ENCODE measurements around the gene MSI2. TPM values are rescaled to one million over a fixed set of nuclear protein-coding genes. Genes with fewer than 3 reads are reported as not detected.

MSI2 gene
- total and polyA plus RNA-seq, 4 donors = 9.4 to 64.0 (median 30.4) TPM

- no peaks in the 10 kb centered on the region for H3K27me3 ChIP-seq (ENCODE audit: control insufficient read depth in 3 of 3, insufficient read depth in 3 of 3, low read length in 2 of 3)
- TF ChIP-seq CTCF (IDR thresholded peaks at IDR 0.05; ENCODE audit: control extremely low read depth, extremely low read depth) = no peak
- H3K4me1 ChIP-seq (ENCODE audit: control insufficient read depth in 5 of 5, insufficient read depth in 5 of 5, low read length in 5 of 5) = peaks cover 0 to 3% (median 0%) of the 10 kb centered on the region in 5 donors
- H3K27ac ChIP-seq (ENCODE audit: low read depth in 1 of 2, low read length in 1 of 2) = no peak overlapping the region
- DNase-seq (no peak), ATAC-seq (ENCODE audit: insufficient read depth, low FRiP score) (no peak)
- H3K9ac ChIP-seq (ENCODE audit: insufficient read depth in 1 of 2, low read length in 2 of 2) = no peak overlapping the region
- no peaks in the 10 kb centered on the region for H3K9me3 ChIP-seq (ENCODE audit: control insufficient read depth in 4 of 4, insufficient read depth in 3 of 4, low read length in 3 of 4)
- no peak overlapping the region for H3K4me3 ChIP-seq
- WGBS, 2 donors = 77 to 80% methylated on average over 7 of the region's 7 CpGs
- H3K36me3 ChIP-seq (ENCODE audit: control insufficient read depth in 4 of 4, insufficient read depth in 4 of 4, low read length in 4 of 4) = peaks cover 0 to 3% (median 0%) of the 10 kb centered on the region in 4 donors
These were observed 53.2 kb downstream of the MSI2 start for GRCh38 chr17:57309479-57309878.

GRCh38 chr17:57311281-57312216, 55.2 kb downstream of the MSI2 start:
- H3K27ac ChIP-seq (ENCODE audit: low read depth in 1 of 2, low read length in 1 of 2) = no peak overlapping the region

GRCh38 chr17:57312242-57312641, 55.9 kb downstream of the MSI2 start:
- H3K27me3 ChIP-seq (ENCODE audit: control insufficient read depth in 3 of 3, insufficient read depth in 3 of 3, low read length in 2 of 3) = no peaks in the 10 kb centered on the region
- ATAC-seq (ENCODE audit: insufficient read depth, low FRiP score) (no peak), DNase-seq (no peak)
- WGBS, 2 donors = 24 to 48% methylated on average over 2 of the region's 2 CpGs
- H3K4me1 ChIP-seq (ENCODE audit: control insufficient read depth in 5 of 5, insufficient read depth in 5 of 5, low read length in 5 of 5) = peaks cover 0 to 3% (median 0%) of the 10 kb centered on the region in 5 donors
- H3K9me3 ChIP-seq (ENCODE audit: control insufficient read depth in 4 of 4, insufficient read depth in 3 of 4, low read length in 3 of 4) = no peaks in the 10 kb centered on the region
- no peak overlapping the region for H3K9ac ChIP-seq (ENCODE audit: insufficient read depth in 1 of 2, low read length in 2 of 2)
- no peak overlapping the region for H3K27ac ChIP-seq (ENCODE audit: low read depth in 1 of 2, low read length in 1 of 2)
- H3K4me3 ChIP-seq = no peak overlapping the region
- H3K36me3 ChIP-seq (ENCODE audit: control insufficient read depth in 4 of 4, insufficient read depth in 4 of 4, low read length in 4 of 4) = peaks cover 0 to 3% (median 0%) of the 10 kb centered on the region in 4 donors
- no peak for TF ChIP-seq CTCF (IDR thresholded peaks at IDR 0.05; ENCODE audit: control extremely low read depth, extremely low read depth)

More at GRCh38 chr17:57311281-57312216, 55.2 kb downstream of the MSI2 start:
- Histone ChIP-seq H3K27me3 (ENCODE audit: control insufficient read depth in 3 of 3, insufficient read depth in 3 of 3, low read length in 2 of 3) (no peaks in the 10 kb centered on the region), H3K4me1 (ENCODE audit: control insufficient read depth in 5 of 5, insufficient read depth in 5 of 5, low read length in 5 of 5) (peaks cover 0 to 3% (median 0%) of the 10 kb centered on the region in 5 donors), H3K4me3 (no peak overlapping the region), H3K9me3 (ENCODE audit: control insufficient read depth in 4 of 4, insufficient read depth in 3 of 4, low read length in 3 of 4) (no peaks in the 10 kb centered on the region), H3K36me3 (ENCODE audit: control insufficient read depth in 4 of 4, insufficient read depth in 4 of 4, low read length in 4 of 4) (peaks cover 0 to 3% (median 0%) of the 10 kb centered on the region in 4 donors), H3K9ac (ENCODE audit: insufficient read depth in 1 of 2, low read length in 2 of 2) (no peak overlapping the region)
- TF ChIP-seq CTCF (IDR thresholded peaks at IDR 0.05; ENCODE audit: control extremely low read depth, extremely low read depth) = no peak
- ATAC-seq (ENCODE audit: insufficient read depth, low FRiP score) = no peak
- WGBS, 2 donors = 75 to 88% methylated on average over 10 of the region's 10 CpGs
- DNase-seq = no peak
